ENCODE data around the gene GID4. TPM values are rescaled to one million over a fixed set of nuclear protein-coding genes. Genes with fewer than 3 reads are reported as not detected.
A peak's percentile ranks its signal among the peaks of the same experiment; 100 is the strongest.

Gene GID4
- total RNA-seq, 6 donors from 2014 or later = 6.3 to 17.1 (median 9.8) TPM

DNA sequence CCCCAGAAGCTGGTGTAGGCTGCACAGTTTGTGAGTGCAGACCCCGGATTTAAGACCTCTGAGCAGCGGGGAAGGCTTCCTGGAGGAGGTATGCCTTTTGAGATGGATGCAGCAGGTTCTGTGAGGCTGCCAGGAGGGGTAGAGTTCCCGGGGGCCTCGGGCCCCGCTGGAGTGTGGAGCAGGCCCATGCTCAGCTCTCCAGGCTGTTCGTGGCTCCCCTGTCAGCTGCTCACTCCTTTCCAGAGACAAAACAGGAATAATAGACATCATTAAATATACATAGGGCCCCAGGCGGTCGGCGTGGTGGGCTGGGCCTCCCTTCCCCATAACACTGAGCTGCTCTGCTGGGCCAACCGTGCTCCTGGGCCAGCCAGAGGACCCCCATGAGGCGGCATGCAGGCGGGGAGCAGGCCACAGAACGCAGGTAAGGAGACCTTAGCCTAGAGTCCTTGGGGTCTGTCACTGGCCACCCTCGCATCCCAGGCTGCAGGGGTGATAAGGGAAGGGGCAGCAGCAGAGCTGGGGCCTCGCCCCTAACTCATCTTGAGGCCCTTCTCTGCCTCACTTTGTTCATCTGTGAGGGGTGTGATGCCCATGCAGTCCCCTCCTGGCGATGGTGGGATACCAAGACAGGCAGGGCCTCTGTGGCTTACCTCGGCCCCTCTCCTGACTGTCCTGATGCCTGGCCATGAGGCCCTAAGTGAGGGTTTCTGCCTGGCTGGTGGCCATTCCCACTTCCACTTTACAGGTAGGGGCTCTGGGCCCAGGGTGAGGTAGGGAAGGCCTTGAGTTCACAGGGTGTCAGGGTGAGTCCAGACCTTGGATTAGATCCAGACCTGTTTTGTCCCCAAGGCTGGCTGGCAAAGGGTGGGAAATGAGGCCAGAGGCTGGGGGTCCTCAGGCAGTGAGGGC, 69.4 kb downstream of the GID4 start, which contains the start of gene MYO15A:
Gene MYO15A (plus strand): TSS at position 356 of the 912 bp plus-strand sequence. CDS start 10,045 bp downstream, outside the sequence.
- WGBS, 2 donors = 17 to 90% methylated on average over 1 to 15 of the region's 17 CpGs

DNA sequence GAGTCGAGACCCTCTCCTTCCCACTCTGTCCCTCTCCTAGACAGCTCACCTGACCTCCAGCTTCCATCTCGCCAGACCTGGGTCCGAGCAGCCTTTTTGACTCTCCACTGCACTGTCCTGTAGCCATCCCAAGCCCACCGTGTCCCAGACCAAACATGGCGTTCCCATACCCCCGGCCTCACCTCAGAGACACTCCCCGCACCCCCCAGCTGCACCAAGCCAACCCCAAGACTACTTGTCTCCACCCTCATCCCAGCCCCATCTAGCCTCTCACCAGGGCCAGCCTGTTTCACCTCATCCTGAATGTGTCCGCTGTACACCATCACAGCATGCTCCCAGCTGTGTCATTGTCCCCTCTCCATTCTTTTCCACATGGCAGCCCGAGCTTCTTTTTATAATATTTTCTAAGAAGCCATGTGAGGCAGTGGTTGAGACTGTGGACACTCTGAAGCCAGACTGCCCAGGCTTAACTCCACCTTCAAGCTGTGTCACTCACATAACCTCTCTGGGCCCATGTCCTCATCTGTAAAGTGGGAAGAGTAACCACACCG, 70.8 kb downstream of the GID4 start:
- Histone ChIP-seq H3K4me3 (no peak overlapping the region), H3K4me1 (no peaks in the 10 kb centered on the region), H3K27ac (no peak overlapping the region), H3K27me3 (no peaks in the 10 kb centered on the region), H3K36me3 (peaks cover 0 to 31% (median 12%) of the 10 kb centered on the region in 4 donors), H3K9me3 (no peaks in the 10 kb centered on the region)
- TF ChIP-seq EP300 (IDR thresholded peaks at IDR 0.05) = no peak
- no peak for TF ChIP-seq POLR2A (IDR thresholded peaks at IDR 0.05)
- TF ChIP-seq POLR2AphosphoS5 (IDR thresholded peaks at IDR 0.05) = no peak
- TF ChIP-seq, protein P1, sequence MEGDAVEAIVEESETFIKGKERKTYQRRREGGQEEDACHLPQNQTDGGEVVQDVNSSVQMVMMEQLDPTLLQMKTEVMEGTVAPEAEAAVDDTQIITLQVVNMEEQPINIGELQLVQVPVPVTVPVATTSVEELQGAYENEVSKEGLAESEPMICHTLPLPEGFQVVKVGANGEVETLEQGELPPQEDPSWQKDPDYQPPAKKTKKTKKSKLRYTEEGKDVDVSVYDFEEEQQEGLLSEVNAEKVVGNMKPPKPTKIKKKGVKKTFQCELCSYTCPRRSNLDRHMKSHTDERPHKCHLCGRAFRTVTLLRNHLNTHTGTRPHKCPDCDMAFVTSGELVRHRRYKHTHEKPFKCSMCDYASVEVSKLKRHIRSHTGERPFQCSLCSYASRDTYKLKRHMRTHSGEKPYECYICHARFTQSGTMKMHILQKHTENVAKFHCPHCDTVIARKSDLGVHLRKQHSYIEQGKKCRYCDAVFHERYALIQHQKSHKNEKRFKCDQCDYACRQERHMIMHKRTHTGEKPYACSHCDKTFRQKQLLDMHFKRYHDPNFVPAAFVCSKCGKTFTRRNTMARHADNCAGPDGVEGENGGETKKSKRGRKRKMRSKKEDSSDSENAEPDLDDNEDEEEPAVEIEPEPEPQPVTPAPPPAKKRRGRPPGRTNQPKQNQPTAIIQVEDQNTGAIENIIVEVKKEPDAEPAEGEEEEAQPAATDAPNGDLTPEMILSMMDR (IDR thresholded peaks at IDR 0.05) = no peak
- 78 to 83% methylated on average over 10 of the region's 10 CpGs for WGBS, 2 donors
- ATAC-seq (ENCODE audit: low FRiP score in 2 of 2) = no peak
- DNase-seq = no peak

More for the DNA sequence above, 69.4 kb downstream of the GID4 start, which contains the start of gene MYO15A:
- H3K27ac ChIP-seq = no peak within 1 kb of the TSS
- H3K36me3 ChIP-seq = peaks cover 0 to 43% (median 23%) of the 10 kb centered on the region in 4 donors
- DNase-seq = peak in 1 of 2 donors; percentile 52
- no peak for ATAC-seq (ENCODE audit: low FRiP score in 2 of 2)
- TF ChIP-seq, protein P1 (IDR thresholded peaks at IDR 0.05) = no peak
- TF ChIP-seq POLR2AphosphoS5 (IDR thresholded peaks at IDR 0.05) (no peak), EP300 (IDR thresholded peaks at IDR 0.05) (no peak), POLR2A (IDR thresholded peaks at IDR 0.05) (no peak)
- H3K9me3 ChIP-seq = no peaks in the 10 kb centered on the region
- H3K4me3 ChIP-seq = no peak within 1 kb of the TSS
- no peaks in the 10 kb centered on the region for H3K4me1 ChIP-seq
- no peaks in the 10 kb centered on the region for H3K27me3 ChIP-seq

DNA sequence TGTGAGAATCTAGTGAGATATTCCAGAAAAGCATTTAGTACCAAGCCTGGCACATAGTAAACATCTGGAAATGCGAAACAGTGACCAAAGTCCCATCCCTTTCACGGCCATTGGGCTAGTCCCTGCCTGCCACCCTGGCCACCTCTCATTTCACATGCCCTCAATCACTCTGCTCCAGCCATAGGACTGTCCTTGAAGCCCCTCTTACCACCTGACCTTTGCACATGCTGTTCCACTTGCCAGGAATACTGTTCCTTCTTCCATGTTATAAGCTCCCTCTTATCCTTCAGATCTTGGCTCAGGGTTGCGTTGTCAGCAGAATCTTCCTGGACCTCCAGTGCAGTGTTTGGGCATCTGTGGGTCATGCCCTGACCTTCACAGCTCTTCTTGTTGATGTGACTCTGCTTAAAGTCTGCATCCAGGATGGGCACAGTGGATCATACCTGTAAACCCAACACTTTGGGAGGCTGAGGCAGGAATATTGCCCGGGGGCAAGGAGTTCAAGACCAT, 71.5 kb downstream of the GID4 start:
- Histone ChIP-seq H3K4me3 (no peak overlapping the region), H3K27ac (no peak overlapping the region), H3K27me3 (no peaks in the 10 kb centered on the region), H3K36me3 (peaks cover 0 to 24% (median 7%) of the 10 kb centered on the region in 4 donors), H3K4me1 (no peaks in the 10 kb centered on the region), H3K9me3 (no peaks in the 10 kb centered on the region)
- 93 to 96% methylated on average over 2 to 3 of the region's 4 CpGs for WGBS, 2 donors
- DNase-seq = no peak
- TF ChIP-seq EP300 (IDR thresholded peaks at IDR 0.05) (no peak), POLR2A (IDR thresholded peaks at IDR 0.05) (no peak), POLR2AphosphoS5 (IDR thresholded peaks at IDR 0.05) (no peak)
- TF ChIP-seq, protein P1 (IDR thresholded peaks at IDR 0.05) = no peak
- no peak for ATAC-seq (ENCODE audit: low FRiP score in 2 of 2)

DNA sequence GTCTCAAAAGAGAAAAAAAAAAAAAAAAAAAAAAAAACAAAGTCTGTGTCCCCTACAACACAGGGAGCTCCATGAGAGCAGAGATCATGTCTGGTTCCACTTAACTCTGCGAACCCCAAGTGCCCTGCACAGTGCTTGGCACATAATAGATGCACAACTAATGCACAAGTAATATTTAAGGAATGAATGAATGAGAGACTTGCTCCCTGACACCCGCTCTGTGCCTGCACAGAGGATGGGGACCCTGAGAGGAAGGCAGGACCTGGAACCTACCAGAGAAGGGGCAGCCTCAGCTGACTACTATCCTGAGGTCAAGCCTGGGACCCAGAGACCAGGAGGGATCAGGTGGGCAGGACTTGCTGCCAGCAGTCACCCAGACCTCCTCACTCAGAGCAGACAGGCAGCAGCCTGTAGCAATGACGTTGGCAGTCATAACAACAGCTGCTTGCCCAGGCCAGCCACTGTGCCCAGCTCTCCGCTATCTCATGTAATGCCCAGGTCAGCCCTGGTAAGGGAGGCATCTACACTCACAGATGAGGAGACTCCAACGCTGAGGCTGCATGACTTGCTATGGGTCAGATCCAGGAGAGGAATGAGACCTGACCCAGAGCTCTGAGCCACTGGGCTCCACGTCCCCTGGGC, 72.2 kb downstream of the GID4 start:
- no peak overlapping the region for H3K4me3 ChIP-seq
- H3K4me1 ChIP-seq = no peaks in the 10 kb centered on the region
- DNase-seq (no peak), ATAC-seq (ENCODE audit: low FRiP score in 2 of 2) (no peak)
- no peaks in the 10 kb centered on the region for H3K9me3 ChIP-seq
- H3K36me3 ChIP-seq = peaks cover 0 to 16% (median 4%) of the 10 kb centered on the region in 4 donors
- no peaks in the 10 kb centered on the region for H3K27me3 ChIP-seq
- TF ChIP-seq POLR2A (IDR thresholded peaks at IDR 0.05) = no peak
- no peak overlapping the region for H3K27ac ChIP-seq
- 78 to 84% methylated on average over 4 to 6 of the region's 6 CpGs for WGBS, 2 donors

DNA sequence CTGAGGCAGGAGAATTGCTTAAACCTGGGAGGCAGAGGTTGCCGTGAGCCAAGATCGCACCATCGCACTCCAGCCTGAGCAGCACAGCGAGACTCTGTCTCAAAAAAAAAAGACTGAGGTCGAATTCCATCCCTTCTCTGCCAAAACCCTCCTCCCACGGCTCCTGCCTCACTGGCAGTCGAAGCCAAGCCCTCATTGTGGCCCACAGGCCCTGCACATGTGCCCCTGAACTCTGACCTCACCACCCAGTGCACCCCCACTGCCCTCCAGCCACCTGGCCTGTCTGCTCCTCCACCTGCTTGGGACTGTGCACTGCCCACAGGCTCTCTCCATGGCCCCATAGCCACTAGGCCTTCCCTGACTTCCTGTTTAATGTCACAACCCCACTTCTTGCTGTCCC, 76.3 kb downstream of the GID4 start:
- DNase-seq = no peak
- WGBS, 2 donors = 83% methylated on average over 7 of the region's 7 CpGs

More for the DNA sequence above, 76.3 kb downstream of the GID4 start:
- no peaks in the 10 kb centered on the region for H3K4me1 ChIP-seq
- no peak overlapping the region for H3K4me3 ChIP-seq
- no peak for ATAC-seq (ENCODE audit: low FRiP score in 2 of 2)
- H3K9me3 ChIP-seq = peaks cover 0 to 15% (median 5%) of the 10 kb centered on the region in 4 donors
- TF ChIP-seq, protein P1 (IDR thresholded peaks at IDR 0.05) = no peak
- TF ChIP-seq POLR2A (IDR thresholded peaks at IDR 0.05) (no peak), EP300 (IDR thresholded peaks at IDR 0.05) (no peak), POLR2AphosphoS5 (IDR thresholded peaks at IDR 0.05) (no peak)
- H3K27ac ChIP-seq = no peak overlapping the region
- no peaks in the 10 kb centered on the region for H3K36me3 ChIP-seq
- H3K27me3 ChIP-seq = no peaks in the 10 kb centered on the region
